ENCODE measurements around the gene LGR6. TPM values are rescaled to one million over a fixed set of nuclear protein-coding genes. Genes with fewer than 3 reads are reported as not detected.

The LGR6 gene
- total and polyA plus RNA-seq, 2 of the 4 experiments (the other 2 are of a cell fraction) = not detected

GRCh38 chr1:202182040-202182877 is 11.3 kb upstream of the LGR6 start:
- no peak overlapping the region for H4K91ac ChIP-seq (ENCODE audit: insufficient read depth, low read depth, low read length)
- no peak overlapping the region for H2AK9ac ChIP-seq (replicated peaks; ENCODE audit: low read depth, low read length, poor library complexity)
- H2AFZ ChIP-seq (replicated peaks; ENCODE audit: low read length, poor library complexity) = no peak overlapping the region
- H4K5ac ChIP-seq (ENCODE audit: low read depth, low read length) = no peak overlapping the region
- ChIA-PET POLR2A (ENCODE audit: unreplicated experiment) (no interaction called here), CTCF (no interaction called here)
- BruUV-seq (replicated peaks) = no TSS peak
- no peaks in the 10 kb centered on the region for H3K4me1 ChIP-seq (ENCODE audit: control insufficient read depth, insufficient read depth, low read length)
- ATAC-seq (ENCODE audit: low read depth) (no peak), DNase-seq (no peak)
- H4K8ac ChIP-seq (ENCODE audit: low read depth in 2 of 2, low read length in 2 of 2) = no peak overlapping the region
- no peak overlapping the region for H3K4ac ChIP-seq (ENCODE audit: low read depth, low read length)
- H3K9me3 ChIP-seq (ENCODE audit: control insufficient read depth, insufficient read depth, low read length) = no peaks in the 10 kb centered on the region
- no peak overlapping the region for H3K18ac ChIP-seq (ENCODE audit: low read depth, low read length)
- no peak overlapping the region for H2BK5ac ChIP-seq (ENCODE audit: low read depth, low read length, poor library complexity, severe bottlenecking)
- H2BK20ac ChIP-seq (ENCODE audit: low read depth, low read length) = no peak overlapping the region
- H3K56ac ChIP-seq (ENCODE audit: extremely low read depth, insufficient read depth, low read length) = no peak overlapping the region
- no peak overlapping the region for H3K23ac ChIP-seq (ENCODE audit: low read depth, low read length)
- no peak overlapping the region for H2BK120ac ChIP-seq (ENCODE audit: low read depth, low read length)
- H3K4me2 ChIP-seq (ENCODE audit: low read depth, low read length) = no peak overlapping the region
- no peaks in the 10 kb centered on the region for H3K79me1 ChIP-seq (ENCODE audit: low read depth in 1 of 2, low read length in 2 of 2)
- in situ Hi-C loops (cut with MboI; ENCODE audit: low sequenced_read_pairs) (no loop called here), intact Hi-C loops (cut with micrococcal nuclease) (no loop called here), dilution Hi-C loops (cut with HindIII; ENCODE audit: low sequenced_read_pairs, unreplicated experiment) (no loop called here)
- peaks cover 4% of the 10 kb centered on the region; the same call in 1 of the 2 replicates for H4K20me1 ChIP-seq (ENCODE audit: insufficient read depth, low read length)
- H3K14ac ChIP-seq (replicated peaks; ENCODE audit: low read depth, low read length) = no peak overlapping the region
- no peak overlapping the region for H3K27ac ChIP-seq (ENCODE audit: insufficient read depth, low read length)
- H3K27me3 ChIP-seq (ENCODE audit: control insufficient read depth, insufficient read depth, low read length) = peaks cover 80% of the 10 kb centered on the region
- H3K9ac ChIP-seq (ENCODE audit: low read depth, low read length) = no peak overlapping the region
- no peak overlapping the region for H2AK5ac ChIP-seq (ENCODE audit: low read depth, low read length)
- no peak overlapping the region for H3K4me3 ChIP-seq (ENCODE audit: insufficient read depth, low read depth, low read length)
- WGBS, 2 experiments (ENCODE audit: extremely low coverage in 2 of 2, insufficient read length in 1 of 2) = 63% methylated on average over 2 of the region's 8 CpGs; no CpG with 5 or more reads in 1 of the 2 experiments
- no peaks in the 10 kb centered on the region for H3K36me3 ChIP-seq (ENCODE audit: control insufficient read depth, insufficient read depth, low read length)
- no peaks in the 10 kb centered on the region for H3K9me1 ChIP-seq (ENCODE audit: insufficient read depth, low read length)
- H2BK15ac ChIP-seq (ENCODE audit: low read depth, low read length) = no peak overlapping the region
- TF ChIP-seq BHLHE40 (IDR thresholded peaks at IDR 0.05; ENCODE audit: low read depth, low read length) (no peak), RCOR1 (IDR thresholded peaks at IDR 0.05; ENCODE audit: insufficient replicate concordance, low read length) (no peak), SMC3 (IDR thresholded peaks at IDR 0.05; ENCODE audit: low read depth, low read length) (no peak), USF2 (IDR thresholded peaks at IDR 0.05; ENCODE audit: low read depth, low read length) (no peak), POLR2A (IDR thresholded peaks at IDR 0.05; ENCODE audit: low read depth, low read length) (no peak), CEBPB (IDR thresholded peaks at IDR 0.05; ENCODE audit: low read depth, low read length) (no peak), CTCF (conservative IDR thresholded peaks at IDR 0.05; ENCODE audit: low read depth, low read length) (no peak), MAFK (IDR thresholded peaks at IDR 0.05; ENCODE audit: low read depth, low read length) (no peak), NFE2L2 (IDR thresholded peaks at IDR 0.05; ENCODE audit: low read depth, low read length) (no peak), FOS (IDR thresholded peaks at IDR 0.05; ENCODE audit: low read depth, low read length) (no peak), ELK1 (IDR thresholded peaks at IDR 0.05; ENCODE audit: borderline replicate concordance, low read depth, low read length) (no peak), RFX5 (IDR thresholded peaks at IDR 0.05; ENCODE audit: low read depth, low read length) (no peak), MAZ (IDR thresholded peaks at IDR 0.05; ENCODE audit: borderline replicate concordance, low read depth, low read length) (no peak), RAD21 (IDR thresholded peaks at IDR 0.05; ENCODE audit: low read length) (no peak), CHD1 (IDR thresholded peaks at IDR 0.05; ENCODE audit: low read depth, low read length) (no peak)
